Stimulated activated CD8-positive, alpha-beta memory T cell treated with anti-CD3 and anti-CD28 coated beads, Interleukin-4, amount 100 ng/mL, for 4 hours (primary cell): ENCODE measurements around the gene TEX53.

Experiments
- DNase-seq, 2 donors: peaks; one replicate each; pipeline ENCODE4 v3.0.0-alpha.2; 2020; ENCODE audit warnings: low read depth in 2 of 2, low spot score in 1 of 2

Gene TEX53

DNA sequence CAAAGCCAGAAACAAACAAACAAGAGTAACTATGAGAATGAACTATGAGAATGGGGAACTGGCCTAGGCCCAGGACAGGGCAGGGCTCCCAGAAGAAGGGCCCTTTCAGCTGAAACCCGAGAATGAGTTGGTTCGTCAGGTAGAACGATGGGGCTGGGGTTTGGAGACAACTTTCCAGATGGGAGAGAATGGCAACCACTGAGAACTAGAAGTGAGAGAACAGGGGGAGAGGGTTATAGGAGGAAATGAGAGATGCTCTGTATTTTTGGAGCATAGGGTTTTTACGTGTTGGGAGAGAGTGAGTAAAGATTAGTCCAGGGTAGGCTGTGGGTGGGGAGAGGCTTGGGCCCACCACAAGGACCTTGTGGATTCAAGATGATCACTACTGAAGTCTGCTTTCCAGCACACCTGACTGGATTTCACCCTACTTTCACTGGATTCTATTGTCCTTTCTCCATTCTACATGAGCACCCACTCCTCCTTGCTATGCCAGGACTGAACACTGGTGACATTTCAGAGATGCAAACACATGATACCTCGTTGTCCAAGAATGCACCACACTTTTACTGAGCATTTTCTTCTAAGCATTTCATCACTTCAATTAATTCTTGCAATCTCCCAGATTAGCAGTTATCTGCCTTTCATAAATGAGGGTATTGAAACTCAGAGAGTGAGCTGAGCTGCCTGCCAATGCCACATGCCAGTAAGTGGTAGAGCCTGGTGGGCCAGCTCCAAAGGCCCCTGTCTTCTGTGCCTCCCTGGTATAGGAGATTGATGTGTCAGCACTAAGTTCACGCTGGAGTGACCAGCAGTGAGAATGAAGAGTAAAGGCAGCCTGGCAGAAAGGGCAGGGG, 49.7 kb downstream of the TEX53 start:
- no peak for DNase-seq

- DNase-seq = no peak
Measured at GRCh38 chr9:114606597-114607207, 50.9 kb downstream of the TEX53 start.
